ENCODE results near the gene AGPAT2. TPM values are rescaled to one million over a fixed set of nuclear protein-coding genes. Genes with fewer than 3 reads are reported as not detected.

Gene AGPAT2
- total and polyA plus RNA-seq, 8 donors = 24.9 to 170 (median 35.4) TPM

GRCh38 chr9:136674786-136675349 is 12.4 kb downstream of the AGPAT2 start:
- Histone ChIP-seq H3K36me3 (peaks cover 0 to 58% of the 10 kb centered on the region in 2 donors), H3K4me1 (peaks cover under 1 to 45% of the 10 kb centered on the region in 2 donors), H3K27me3 (peaks cover 0 to 6% of the 10 kb centered on the region in 2 donors), H3K9me3 (no peaks in the 10 kb centered on the region), H3K27ac (peak overlapping the region in 1 of 2 donors; percentile 24), H3K4me3 (no peak overlapping the region)
- no peak for TF ChIP-seq CTCF (IDR thresholded peaks at IDR 0.05)
- ATAC-seq (peak; percentile 62), DNase-seq (peak in 2 of 4 donors; percentile 79 to 88)
- intact Hi-C loops (cut with DNase I) = no loop called here

- Histone ChIP-seq H3K4me1 (peaks cover 0 to 45% of the 10 kb centered on the region in 2 donors), H3K4me3 (no peak overlapping the region), H3K27me3 (peaks cover 0 to 13% of the 10 kb centered on the region in 2 donors), H3K9me3 (no peaks in the 10 kb centered on the region), H3K36me3 (peaks cover 0 to 58% of the 10 kb centered on the region in 2 donors), H3K27ac (peak overlapping the region in 1 of 2 donors; percentile 24)
- no peak for TF ChIP-seq CTCF (IDR thresholded peaks at IDR 0.05)
- intact Hi-C loops (cut with DNase I) = no loop called here
- ATAC-seq (no peak), DNase-seq (no peak)
These were observed 13.1 kb downstream of the AGPAT2 start for GRCh38 chr9:136673975-136674785.

GRCh38 chr9:136673088-136673974 is 13.9 kb downstream of the AGPAT2 start:
- H3K36me3 ChIP-seq = peaks cover 0 to 58% of the 10 kb centered on the region in 2 donors
- H3K27me3 ChIP-seq = peaks cover 0 to 21% of the 10 kb centered on the region in 2 donors
- H3K27ac ChIP-seq = peak overlapping the region in 1 of 2 donors; percentile 53
- no peak overlapping the region for H3K4me3 ChIP-seq
- no peak for DNase-seq
- H3K4me1 ChIP-seq = peaks cover 0 to 44% of the 10 kb centered on the region in 2 donors
- no peak for TF ChIP-seq CTCF (IDR thresholded peaks at IDR 0.05)
- no peaks in the 10 kb centered on the region for H3K9me3 ChIP-seq
- intact Hi-C loops (cut with DNase I) = no loop called here
- no peak for ATAC-seq

- Histone ChIP-seq H3K4me3 (no peak overlapping the region), H3K9me3 (no peaks in the 10 kb centered on the region), H3K27me3 (peaks cover 0 to 29% of the 10 kb centered on the region in 2 donors), H3K4me1 (peaks cover 0 to 36% of the 10 kb centered on the region in 2 donors), H3K27ac (peak overlapping the region in 1 of 2 donors; percentile 53), H3K36me3 (peaks cover 0 to 57% of the 10 kb centered on the region in 2 donors)
- no peak for DNase-seq
- ATAC-seq = no peak
- intact Hi-C loops (cut with DNase I) = no loop called here
- TF ChIP-seq CTCF (IDR thresholded peaks at IDR 0.05) = no peak
These were observed 14.7 kb downstream of the AGPAT2 start for GRCh38 chr9:136672431-136673087.

Measured in left lung (tissue), 10 donors.